GM12892 (cell line): ENCODE measurements around the gene NUDT14.

Experiments
- POLR2A ChIP-seq: IDR thresholded peaks from 2 replicates; pipeline ENCODE4 v1.6.1; 2011; ENCODE audit warnings: low read depth, low read length, control low read depth
- POLR2AphosphoS5 ChIP-seq: IDR thresholded peaks from 2 replicates; pipeline ENCODE4 v1.6.1; 2011; ENCODE audit warnings: low read depth, low read length, control low read depth

DNA sequence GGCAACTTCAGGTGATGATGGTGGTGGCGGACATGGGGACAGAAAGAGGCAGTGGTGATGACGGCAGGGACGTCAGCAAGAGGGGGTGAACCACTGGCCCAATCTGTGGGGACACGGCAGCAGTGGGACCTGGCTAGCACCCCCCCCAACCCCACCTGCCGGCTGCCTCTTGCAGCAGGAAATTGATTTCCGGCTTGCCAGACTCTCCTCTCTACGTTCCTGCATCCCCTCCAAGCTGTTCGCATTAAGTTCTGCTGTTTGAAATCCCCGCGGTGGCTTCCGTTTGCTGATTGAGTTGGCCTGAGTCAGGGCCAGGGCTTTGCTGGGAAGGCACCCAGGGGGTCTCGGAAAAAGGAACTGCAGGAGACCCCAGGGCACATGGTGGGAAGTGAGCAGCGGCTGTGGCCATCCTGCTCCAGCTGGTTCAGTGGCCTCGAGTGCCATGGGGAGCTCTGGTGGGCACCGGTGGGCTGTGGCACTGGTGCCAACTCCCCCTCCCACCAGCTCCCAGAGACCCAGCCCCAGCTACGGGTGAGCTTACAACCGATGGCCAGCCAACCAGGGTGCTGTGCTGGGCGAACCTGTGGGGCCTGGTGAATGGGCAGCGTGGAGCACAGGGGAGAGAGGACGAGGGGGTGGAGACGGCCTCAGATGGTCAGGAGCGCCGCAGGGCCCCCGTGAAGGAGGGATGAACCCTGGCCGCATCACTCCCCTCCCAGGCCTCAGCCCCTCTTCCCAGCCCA is 14.6 kb upstream of the NUDT14 start:
- TF ChIP-seq POLR2AphosphoS5 (no peak), POLR2A (no peak)
